ENCODE results near the gene WNT3A.

GRCh38 chr1:228009116-228009827, 2.5 kb downstream of the WNT3A start:
- TF ChIP-seq CTCF (conservative IDR thresholded peaks at IDR 0.05; ENCODE audit: low read depth, low read length) = no peak
- TF ChIP-seq EZH2 (IDR thresholded peaks at IDR 0.05; ENCODE audit: borderline replicate concordance, low read depth, low read length, poor library complexity, severe bottlenecking) = no peak
